HepG2 (cell line): Measurements from ENCODE around the gene TPST1. TPM values are rescaled to one million over a fixed set of nuclear protein-coding genes. Genes with fewer than 3 reads are reported as not detected.

ENCODE experiments used
- CREM ChIP-seq, 2 experiments: sonication (generic) in 1 of 2; formaldehyde crosslinking in 1 of 2; IDR thresholded peaks; 2 replicates each; pipeline versions ENCODE4 v1.4.0 to v1.6.1; 2016 to 2020; ENCODE audit warnings: antibody characterized with exemption in 1 of 2, mild to moderate bottlenecking in 1 of 2, missing genetic modification reagents in 1 of 2
- DR1 ChIP-seq: sonication (generic); formaldehyde crosslinking; IDR thresholded peaks from 2 replicates; pipeline ENCODE4 v1.8.0; 2021; ENCODE audit warnings: mild to moderate bottlenecking, missing genetic modification reagents, inconsistent platforms
- HDAC2 ChIP-seq: sonication (generic); formaldehyde crosslinking; IDR thresholded peaks from 2 replicates; pipeline ENCODE4 v1.4.0; 2020; ENCODE audit warnings: missing genetic modification reagents
- MATR3 ChIP-seq: sonication (generic); formaldehyde crosslinking; IDR thresholded peaks from 2 replicates; pipeline ENCODE4 v1.4.0; 2020; ENCODE audit warnings: missing genetic modification reagents
- MTF1 ChIP-seq: sonication (generic); formaldehyde crosslinking; IDR thresholded peaks from 2 replicates; pipeline ENCODE4 v1.5.0; 2020; ENCODE audit warnings: missing genetic modification reagents
- SIN3A ChIP-seq: IDR thresholded peaks from 2 replicates; pipeline ENCODE4 v1.6.1; 2011; ENCODE audit warnings: low read depth, mild to moderate bottlenecking, control low read depth, low read length, borderline replicate concordance
- TBX2 ChIP-seq: sonication (generic); formaldehyde crosslinking; IDR thresholded peaks from 2 replicates; pipeline ENCODE4 v1.5.0; 2020; ENCODE audit warnings: missing genetic modification reagents, mild to moderate bottlenecking, borderline replicate concordance
- TSC22D2 ChIP-seq: sonication (generic); formaldehyde crosslinking; IDR thresholded peaks from 2 replicates; pipeline ENCODE4 v1.5.1; 2020; ENCODE audit warnings: missing genetic modification reagents, mild to moderate bottlenecking, borderline replicate concordance
- ZMYM3 ChIP-seq: sonication (generic); formaldehyde crosslinking; IDR thresholded peaks from 2 replicates; pipeline ENCODE4 v1.5.1; 2020; ENCODE audit warnings: mild to moderate bottlenecking, missing genetic modification reagents
- ZNF10 ChIP-seq: sonication (generic); formaldehyde crosslinking; IDR thresholded peaks from 2 replicates; pipeline ENCODE4 v1.4.0; 2020; ENCODE audit warnings: mild to moderate bottlenecking, low read depth, missing genetic modification reagents, borderline replicate concordance
- ZNF460 ChIP-seq: sonication (generic); formaldehyde crosslinking; IDR thresholded peaks from 2 replicates; pipeline ENCODE4 v1.5.1; 2020; ENCODE audit warnings: missing genetic modification reagents, mild to moderate bottlenecking, borderline replicate concordance
- ZNF547 ChIP-seq: sonication (generic); formaldehyde crosslinking; IDR thresholded peaks from 2 replicates; pipeline ENCODE4 v1.5.1; 2020; ENCODE audit warnings: mild to moderate bottlenecking, missing genetic modification reagents
- polyA plus RNA-seq, 8 experiments: library from polyadenylated mRNA; depleted of rRNA in 3 of 8; stranded (reverse) in 7 of 8; unstranded in 1 of 8; fragments of >200 nt; fragmentation: Illumina TruSeq in 4 of 8; extraction: Trizol in 4 of 8; gene quantifications; 2 replicates each; pipeline versions ENCODE4 v1.2.1 to v1.2.3, GENCODE V29; 2011 to 2016; ENCODE audit warnings: low read depth in 4 of 8, missing spikeins in 1 of 8, mixed read lengths in 1 of 8; ENCODE audit not compliant: insufficient read depth in 1 of 8
- total RNA-seq, 5 experiments: library from RNA; depleted of rRNA; stranded (reverse); fragments of >200 nt; fragmentation: Illumina TruSeq; extraction: Trizol; gene quantifications; 2 replicates each; pipeline ENCODE4 v1.2.3, GENCODE V29; 2016; ENCODE audit warnings: low read depth in 1 of 5
- TF ChIP-seq, protein P1 (sequence below): sonication (generic); formaldehyde crosslinking; IDR thresholded peaks from 2 replicates; pipeline ENCODE4 v1.4.0; 2020; ENCODE audit warnings: missing genetic modification reagents
- TF ChIP-seq, protein P2 (sequence below): sonication (generic); formaldehyde crosslinking; IDR thresholded peaks from 2 replicates; pipeline ENCODE4 v1.4.0; 2020; ENCODE audit warnings: mild to moderate bottlenecking, missing genetic modification reagents
- TF ChIP-seq, protein P3 (sequence below): sonication (generic); formaldehyde crosslinking; IDR thresholded peaks from 2 replicates; pipeline ENCODE4 v1.5.1; 2020; ENCODE audit warnings: missing genetic modification reagents, mild to moderate bottlenecking, borderline replicate concordance

The TPST1 gene
- total and polyA plus RNA-seq, 2 of the 13 experiments (the other 11 are each of a cell fraction or from before 2014, with no cell fraction given) = 24.3 to 34.1 TPM

DNA sequence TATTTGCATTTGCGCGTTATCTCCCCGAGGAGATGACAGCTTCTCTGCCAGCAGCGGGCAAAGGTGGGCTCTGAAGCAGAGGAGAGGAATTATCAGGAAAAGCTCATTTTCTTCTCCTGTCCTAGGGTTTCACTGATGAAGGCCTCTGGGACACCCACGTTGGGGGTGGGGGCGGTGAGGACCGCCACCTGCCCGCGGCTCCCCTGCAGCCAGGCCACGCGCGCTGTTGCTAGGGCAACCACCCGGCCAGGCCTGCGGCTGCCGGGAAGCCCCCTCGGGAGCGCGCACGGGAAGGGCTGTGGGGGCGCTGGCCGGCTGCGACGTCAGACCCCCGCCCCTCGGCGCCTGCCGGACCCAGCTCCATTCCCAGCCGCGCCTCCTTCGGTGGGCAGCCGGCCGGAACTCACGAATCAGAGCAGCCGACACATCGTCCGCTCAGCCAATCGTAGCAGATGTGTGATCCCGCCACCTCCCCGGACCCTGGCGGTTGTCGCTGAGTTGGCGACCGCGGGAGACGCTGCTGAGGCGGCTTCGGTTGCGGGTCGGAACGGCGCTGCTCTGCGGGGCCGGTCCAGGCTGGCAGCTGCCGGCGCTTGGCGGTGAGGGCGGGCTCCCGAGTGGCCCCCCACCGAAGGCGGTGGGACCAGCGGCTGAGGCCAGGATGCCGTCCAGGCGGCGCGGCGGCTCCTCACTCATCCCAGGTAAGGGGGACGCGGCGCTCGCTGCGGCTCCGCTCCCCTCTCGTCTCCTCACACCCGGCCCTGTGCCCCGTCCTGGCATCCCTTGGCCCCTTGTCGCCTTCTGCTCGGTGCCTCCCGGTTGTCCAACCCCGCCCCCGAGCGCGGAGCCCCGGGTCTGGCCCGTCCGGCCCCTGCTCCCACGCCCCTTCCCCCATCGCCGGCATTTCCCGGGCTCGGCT is at the start of gene TPST1 (continued):
- TF ChIP-seq, protein P1, sequence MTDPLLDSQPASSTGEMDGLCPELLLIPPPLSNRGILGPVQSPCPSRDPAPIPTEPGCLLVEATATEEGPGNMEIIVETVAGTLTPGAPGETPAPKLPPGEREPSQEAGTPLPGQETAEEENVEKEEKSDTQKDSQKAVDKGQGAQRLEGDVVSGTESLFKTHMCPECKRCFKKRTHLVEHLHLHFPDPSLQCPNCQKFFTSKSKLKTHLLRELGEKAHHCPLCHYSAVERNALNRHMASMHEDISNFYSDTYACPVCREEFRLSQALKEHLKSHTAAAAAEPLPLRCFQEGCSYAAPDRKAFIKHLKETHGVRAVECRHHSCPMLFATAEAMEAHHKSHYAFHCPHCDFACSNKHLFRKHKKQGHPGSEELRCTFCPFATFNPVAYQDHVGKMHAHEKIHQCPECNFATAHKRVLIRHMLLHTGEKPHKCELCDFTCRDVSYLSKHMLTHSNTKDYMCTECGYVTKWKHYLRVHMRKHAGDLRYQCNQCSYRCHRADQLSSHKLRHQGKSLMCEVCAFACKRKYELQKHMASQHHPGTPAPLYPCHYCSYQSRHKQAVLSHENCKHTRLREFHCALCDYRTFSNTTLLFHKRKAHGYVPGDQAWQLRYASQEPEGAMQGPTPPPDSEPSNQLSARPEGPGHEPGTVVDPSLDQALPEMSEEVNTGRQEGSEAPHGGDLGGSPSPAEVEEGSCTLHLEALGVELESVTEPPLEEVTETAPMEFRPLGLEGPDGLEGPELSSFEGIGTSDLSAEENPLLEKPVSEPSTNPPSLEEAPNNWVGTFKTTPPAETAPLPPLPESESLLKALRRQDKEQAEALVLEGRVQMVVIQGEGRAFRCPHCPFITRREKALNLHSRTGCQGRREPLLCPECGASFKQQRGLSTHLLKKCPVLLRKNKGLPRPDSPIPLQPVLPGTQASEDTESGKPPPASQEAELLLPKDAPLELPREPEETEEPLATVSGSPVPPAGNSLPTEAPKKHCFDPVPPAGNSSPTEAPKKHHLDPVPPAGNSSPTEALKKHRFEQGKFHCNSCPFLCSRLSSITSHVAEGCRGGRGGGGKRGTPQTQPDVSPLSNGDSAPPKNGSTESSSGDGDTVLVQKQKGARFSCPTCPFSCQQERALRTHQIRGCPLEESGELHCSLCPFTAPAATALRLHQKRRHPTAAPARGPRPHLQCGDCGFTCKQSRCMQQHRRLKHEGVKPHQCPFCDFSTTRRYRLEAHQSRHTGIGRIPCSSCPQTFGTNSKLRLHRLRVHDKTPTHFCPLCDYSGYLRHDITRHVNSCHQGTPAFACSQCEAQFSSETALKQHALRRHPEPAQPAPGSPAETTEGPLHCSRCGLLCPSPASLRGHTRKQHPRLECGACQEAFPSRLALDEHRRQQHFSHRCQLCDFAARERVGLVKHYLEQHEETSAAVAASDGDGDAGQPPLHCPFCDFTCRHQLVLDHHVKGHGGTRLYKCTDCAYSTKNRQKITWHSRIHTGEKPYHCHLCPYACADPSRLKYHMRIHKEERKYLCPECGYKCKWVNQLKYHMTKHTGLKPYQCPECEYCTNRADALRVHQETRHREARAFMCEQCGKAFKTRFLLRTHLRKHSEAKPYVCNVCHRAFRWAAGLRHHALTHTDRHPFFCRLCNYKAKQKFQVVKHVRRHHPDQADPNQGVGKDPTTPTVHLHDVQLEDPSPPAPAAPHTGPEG = no peak; the same call in 1 of the 2 replicates
- TF ChIP-seq, protein P2, sequence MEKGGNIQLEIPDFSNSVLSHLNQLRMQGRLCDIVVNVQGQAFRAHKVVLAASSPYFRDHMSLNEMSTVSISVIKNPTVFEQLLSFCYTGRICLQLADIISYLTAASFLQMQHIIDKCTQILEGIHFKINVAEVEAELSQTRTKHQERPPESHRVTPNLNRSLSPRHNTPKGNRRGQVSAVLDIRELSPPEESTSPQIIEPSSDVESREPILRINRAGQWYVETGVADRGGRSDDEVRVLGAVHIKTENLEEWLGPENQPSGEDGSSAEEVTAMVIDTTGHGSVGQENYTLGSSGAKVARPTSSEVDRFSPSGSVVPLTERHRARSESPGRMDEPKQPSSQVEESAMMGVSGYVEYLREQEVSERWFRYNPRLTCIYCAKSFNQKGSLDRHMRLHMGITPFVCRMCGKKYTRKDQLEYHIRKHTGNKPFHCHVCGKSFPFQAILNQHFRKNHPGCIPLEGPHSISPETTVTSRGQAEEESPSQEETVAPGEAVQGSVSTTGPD (CRISPR knock-in tag) = no peak
- TF ChIP-seq TBX2 (CRISPR knock-in tag) = peak; percentile 87; the same call in 1 of the 2 replicates
- peak; percentile 59; the same call in 1 of the 2 replicates for TF ChIP-seq SIN3A
- TF ChIP-seq DR1 (CRISPR knock-in tag) = no peak
- no peak; the same call in 1 of the 2 replicates for TF ChIP-seq ZNF547 (CRISPR knock-in tag)
- no peak for TF ChIP-seq ZNF460 (CRISPR knock-in tag)
- TF ChIP-seq CREM (IDR thresholded peaks at IDR 0.05) = no peak
- no peak for TF ChIP-seq CREM (CRISPR knock-in tag; IDR thresholded peaks at IDR 0.05)
- peak; percentile 58 for TF ChIP-seq HDAC2 (CRISPR knock-in tag)
- TF ChIP-seq ZMYM3 = peak; percentile 44; the same call in 1 of the 2 replicates
- TF ChIP-seq, protein P3, sequence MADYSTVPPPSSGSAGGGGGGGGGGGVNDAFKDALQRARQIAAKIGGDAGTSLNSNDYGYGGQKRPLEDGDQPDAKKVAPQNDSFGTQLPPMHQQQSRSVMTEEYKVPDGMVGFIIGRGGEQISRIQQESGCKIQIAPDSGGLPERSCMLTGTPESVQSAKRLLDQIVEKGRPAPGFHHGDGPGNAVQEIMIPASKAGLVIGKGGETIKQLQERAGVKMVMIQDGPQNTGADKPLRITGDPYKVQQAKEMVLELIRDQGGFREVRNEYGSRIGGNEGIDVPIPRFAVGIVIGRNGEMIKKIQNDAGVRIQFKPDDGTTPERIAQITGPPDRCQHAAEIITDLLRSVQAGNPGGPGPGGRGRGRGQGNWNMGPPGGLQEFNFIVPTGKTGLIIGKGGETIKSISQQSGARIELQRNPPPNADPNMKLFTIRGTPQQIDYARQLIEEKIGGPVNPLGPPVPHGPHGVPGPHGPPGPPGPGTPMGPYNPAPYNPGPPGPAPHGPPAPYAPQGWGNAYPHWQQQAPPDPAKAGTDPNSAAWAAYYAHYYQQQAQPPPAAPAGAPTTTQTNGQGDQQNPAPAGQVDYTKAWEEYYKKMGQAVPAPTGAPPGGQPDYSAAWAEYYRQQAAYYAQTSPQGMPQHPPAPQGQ (CRISPR knock-in tag) = no peak
- no peak for TF ChIP-seq ZNF10
- peak; percentile 86; the same call in 1 of the 2 replicates for TF ChIP-seq TSC22D2
- no peak for TF ChIP-seq MATR3 (CRISPR knock-in tag)
- no peak for TF ChIP-seq MTF1 (CRISPR knock-in tag)
